GM23338 (cell line): ENCODE measurements around the gene DCPS. TPM values are rescaled to one million over a fixed set of nuclear protein-coding genes. Genes with fewer than 3 reads are reported as not detected.

ENCODE experiments used
- ATAC-seq: fragments of 200-7000 bp; cut with Tn5 transposase; 3 replicates; pipeline ENCODE4 v1.9.1; 2020
- DNase-seq: peaks from one replicate; pipeline ENCODE4 v3.0.0-alpha.2; 2015; ENCODE audit warnings: low spot score
- H2AFZ ChIP-seq: fragments of 200-600 bp; sonication (generic); 2 replicates; pipeline ENCODE4 v1.8.0; 2016; ENCODE audit warnings: antibody characterized with exemption, mild to moderate bottlenecking, moderate library complexity
- H3F3A ChIP-seq: fragments of 200-600 bp; sonication (generic); replicated peaks from 2 replicates; pipeline ENCODE4 v1.8.0; 2017; ENCODE audit warnings: antibody characterized with exemption, mixed run types, low read depth
- H3K27ac ChIP-seq: fragments of 200-600 bp; sonication (generic); 2 replicates; pipeline ENCODE4 v1.6.1; 2016; ENCODE audit warnings: low read depth
- H3K27me3 ChIP-seq: fragments of 200-600 bp; sonication (generic); 2 replicates; pipeline ENCODE4 v1.8.0; 2016; ENCODE audit warnings: mild to moderate bottlenecking, mixed run types, moderate library complexity; ENCODE audit not compliant: insufficient read depth
- H3K36me3 ChIP-seq: fragments of 200-600 bp; sonication (generic); 2 replicates; pipeline ENCODE4 v1.8.0; 2016; ENCODE audit warnings: mild to moderate bottlenecking; ENCODE audit not compliant: insufficient read depth
- H3K4me1 ChIP-seq: fragments of 200-600 bp; sonication (generic); 2 replicates; pipeline ENCODE4 v1.8.0; 2016; ENCODE audit warnings: mild to moderate bottlenecking, moderate library complexity; ENCODE audit not compliant: insufficient read depth
- H3K4me2 ChIP-seq: fragments of 200-600 bp; sonication (generic); 2 replicates; pipeline ENCODE4 v1.7.1; 2017; ENCODE audit warnings: mixed run types
- H3K4me3 ChIP-seq: fragments of 200-600 bp; sonication (generic); 2 replicates; pipeline ENCODE4 v1.6.1; 2016; ENCODE audit warnings: mixed run types
- H3K79me2 ChIP-seq: fragments of 200-600 bp; sonication (generic); replicated peaks from 2 replicates; pipeline ENCODE4 v1.8.0; 2017; ENCODE audit warnings: mild to moderate bottlenecking; ENCODE audit not compliant: insufficient read depth
- H3K9me2 ChIP-seq: fragments of 200-600 bp; sonication (generic); 2 replicates; pipeline ENCODE4 v1.8.0; 2017; ENCODE audit not compliant: insufficient read depth
- H4K20me1 ChIP-seq: fragments of 200-600 bp; sonication (generic); replicated peaks from 2 replicates; pipeline ENCODE4 v1.8.0; 2017; ENCODE audit warnings: mild to moderate bottlenecking; ENCODE audit not compliant: insufficient read depth
- H3K27ac Mint-ChIP-seq: 2 replicates; pipeline ENCODE4 v1.8.0; 2020; ENCODE audit warnings: inconsistent platforms, mild to moderate bottlenecking, moderate library complexity, mixed read lengths
- H3K27me3 Mint-ChIP-seq: 3 replicates; pipeline ENCODE4 v1.8.0; 2022; ENCODE audit warnings: low read depth, mild to moderate bottlenecking, moderate library complexity, mixed read lengths, inconsistent platforms; ENCODE audit not compliant: insufficient read depth, poor library complexity
- H3K36me3 Mint-ChIP-seq: 3 replicates; pipeline ENCODE4 v1.8.0; 2021; ENCODE audit warnings: low read depth, mild to moderate bottlenecking, inconsistent platforms, moderate library complexity, mixed read lengths
- H3K4me1 Mint-ChIP-seq: 3 replicates; pipeline ENCODE4 v1.8.0; 2020; ENCODE audit warnings: mild to moderate bottlenecking, inconsistent platforms, mixed read lengths
- H3K4me3 Mint-ChIP-seq: 3 replicates; pipeline ENCODE4 v1.8.0; 2021; ENCODE audit warnings: moderate library complexity, mild to moderate bottlenecking, inconsistent platforms, mixed read lengths
- H3K9me3 Mint-ChIP-seq: 3 replicates; pipeline ENCODE4 v1.8.0; 2020; ENCODE audit warnings: moderate library complexity, mild to moderate bottlenecking, inconsistent platforms, mixed read lengths
- CREB1 ChIP-seq: fragments of 250-450 bp; sonication (Bioruptor Pico); IDR thresholded peaks from 2 replicates; pipeline ENCODE4 v1.5.0; 2020; ENCODE audit warnings: low read depth, mild to moderate bottlenecking, moderate library complexity
- EZH2 ChIP-seq: fragments of 200-600 bp; sonication (generic); IDR thresholded peaks from one replicate; pipeline ENCODE4 v1.8.0; 2017; ENCODE audit warnings: antibody characterized with exemption, mild to moderate bottlenecking, low read depth; ENCODE audit not compliant: unreplicated experiment
- EZH2phosphoT487 ChIP-seq: fragments of 200-600 bp; sonication (generic); IDR thresholded peaks from one replicate; pipeline ENCODE4 v1.8.1; 2018; ENCODE audit warnings: antibody characterized with exemption; ENCODE audit not compliant: unreplicated experiment
- JUNB ChIP-seq: IDR thresholded peaks from one replicate; pipeline ENCODE4 v1.6.1; 2016; ENCODE audit warnings: antibody characterized with exemption; ENCODE audit not compliant: unreplicated experiment
- NANOG ChIP-seq: IDR thresholded peaks from 2 replicates; pipeline ENCODE4 v1.6.1; 2016; ENCODE audit warnings: antibody characterized with exemption, borderline replicate concordance
- POLR2AphosphoS5 ChIP-seq: IDR thresholded peaks from 2 replicates; pipeline ENCODE4 v1.6.1; 2016; ENCODE audit warnings: antibody characterized with exemption, low read depth
- STAT1 ChIP-seq: IDR thresholded peaks from one replicate; pipeline ENCODE4 v1.6.1; 2016; ENCODE audit warnings: antibody characterized with exemption; ENCODE audit not compliant: unreplicated experiment
- ZNF114 ChIP-seq: fragments of 250-450 bp; sonication (Bioruptor Pico); IDR thresholded peaks from 2 replicates; pipeline ENCODE4 v1.5.0; 2020; ENCODE audit warnings: mild to moderate bottlenecking, moderate library complexity
- ZNF331 ChIP-seq: fragments of 250-450 bp; sonication (Bioruptor Pico); IDR thresholded peaks from 2 replicates; pipeline ENCODE4 v1.5.0; 2020; ENCODE audit warnings: low read depth, mild to moderate bottlenecking, moderate library complexity
- polyA plus RNA-seq: library from polyadenylated mRNA; unstranded; fragments of >200 nt; fragmentation: Nextera tagmentation; extraction: Ambion mirVana; gene quantifications from 2 replicates; pipeline ENCODE4 v1.2.1, GENCODE V29; 2016
- total RNA-seq: library from RNA; depleted of rRNA; stranded (reverse); fragments of >200 nt; shearing (Covaris generic); gene quantifications from 2 replicates; pipeline ENCODE4 v1.2.3, GENCODE V29; 2014
- TF ChIP-seq, protein P1 (sequence below): IDR thresholded peaks from 2 replicates; pipeline ENCODE4 v1.6.1; 2016; ENCODE audit warnings: antibody characterized with exemption
- TF ChIP-seq, protein P2 (sequence below), 2 experiments: fragments of 200-600 bp in 1 of 2; sonication (generic) in 1 of 2; conservative IDR thresholded peaks; 2 replicates each; pipeline versions ENCODE4 v1.5.1 to v1.6.1; 2016 to 2017; ENCODE audit warnings: antibody characterized with exemption in 2 of 2, low read depth in 2 of 2, mild to moderate bottlenecking in 2 of 2, moderate library complexity in 1 of 2
- TF ChIP-seq, protein P3 (sequence below): fragments of 250-450 bp; sonication (Bioruptor Pico); IDR thresholded peaks from 2 replicates; pipeline ENCODE4 v1.5.0; 2020; ENCODE audit warnings: mild to moderate bottlenecking, moderate library complexity

The DCPS gene
- total and polyA plus RNA-seq, 2 experiments from 2014 or later, result 26.8 to 46.4 TPM

DNA sequence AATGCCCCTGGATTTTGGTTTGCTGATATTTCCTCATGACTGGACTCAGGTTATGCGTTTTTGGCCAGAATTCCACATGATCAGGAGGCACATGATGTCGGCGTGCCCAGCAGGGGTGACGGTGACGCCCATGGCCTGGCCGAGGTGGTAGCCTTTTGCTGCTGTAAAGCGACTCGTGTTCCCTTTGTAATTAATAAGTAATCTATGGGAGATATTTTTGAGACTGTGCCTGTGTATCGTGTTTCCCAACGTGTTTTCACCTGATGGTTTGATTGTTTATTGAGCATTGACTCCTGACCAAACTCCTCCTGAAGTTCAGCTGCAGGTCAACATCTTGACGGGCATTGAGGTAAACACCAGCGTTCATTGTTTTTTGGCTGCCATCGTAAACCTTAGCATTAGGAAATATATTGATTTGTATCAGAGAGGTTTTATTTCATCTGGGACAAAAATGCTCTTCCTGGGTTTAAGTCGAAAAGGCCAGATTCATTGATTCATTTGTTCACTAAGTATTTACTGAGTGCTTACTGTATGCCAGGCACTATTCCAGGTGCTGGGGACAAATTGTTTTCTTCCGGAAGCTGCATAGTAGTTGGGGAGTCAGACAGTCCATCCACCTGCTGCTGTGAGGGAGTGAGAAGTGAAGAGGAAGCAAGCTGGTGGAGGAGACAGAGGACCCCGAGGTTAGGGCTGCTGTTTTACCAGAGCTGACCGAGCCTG, 23.6 kb downstream of the DCPS start:
- Histone ChIP-seq H4K20me1 (no peaks in the 10 kb centered on the region), H3K79me2 (no peaks in the 10 kb centered on the region; the same call in 1 of the 2 replicates), H3K36me3 (no peaks in the 10 kb centered on the region), H3K27ac (no peak overlapping the region), H3K4me2 (no peak overlapping the region), H3F3A (no peaks in the 10 kb centered on the region), H3K27me3 (no peaks in the 10 kb centered on the region), H3K9me2 (no peaks in the 10 kb centered on the region), H2AFZ (no peak overlapping the region), H3K4me3 (no peak overlapping the region), H3K4me1 (no peaks in the 10 kb centered on the region)
- TF ChIP-seq, protein P1, sequence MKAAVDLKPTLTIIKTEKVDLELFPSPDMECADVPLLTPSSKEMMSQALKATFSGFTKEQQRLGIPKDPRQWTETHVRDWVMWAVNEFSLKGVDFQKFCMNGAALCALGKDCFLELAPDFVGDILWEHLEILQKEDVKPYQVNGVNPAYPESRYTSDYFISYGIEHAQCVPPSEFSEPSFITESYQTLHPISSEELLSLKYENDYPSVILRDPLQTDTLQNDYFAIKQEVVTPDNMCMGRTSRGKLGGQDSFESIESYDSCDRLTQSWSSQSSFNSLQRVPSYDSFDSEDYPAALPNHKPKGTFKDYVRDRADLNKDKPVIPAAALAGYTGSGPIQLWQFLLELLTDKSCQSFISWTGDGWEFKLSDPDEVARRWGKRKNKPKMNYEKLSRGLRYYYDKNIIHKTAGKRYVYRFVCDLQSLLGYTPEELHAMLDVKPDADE, result no peak
- TF ChIP-seq EZH2phosphoT487, result no peak
- TF ChIP-seq POLR2AphosphoS5, result no peak
- TF ChIP-seq NANOG, result no peak
- no peak for TF ChIP-seq EZH2
- TF ChIP-seq, protein P2, sequence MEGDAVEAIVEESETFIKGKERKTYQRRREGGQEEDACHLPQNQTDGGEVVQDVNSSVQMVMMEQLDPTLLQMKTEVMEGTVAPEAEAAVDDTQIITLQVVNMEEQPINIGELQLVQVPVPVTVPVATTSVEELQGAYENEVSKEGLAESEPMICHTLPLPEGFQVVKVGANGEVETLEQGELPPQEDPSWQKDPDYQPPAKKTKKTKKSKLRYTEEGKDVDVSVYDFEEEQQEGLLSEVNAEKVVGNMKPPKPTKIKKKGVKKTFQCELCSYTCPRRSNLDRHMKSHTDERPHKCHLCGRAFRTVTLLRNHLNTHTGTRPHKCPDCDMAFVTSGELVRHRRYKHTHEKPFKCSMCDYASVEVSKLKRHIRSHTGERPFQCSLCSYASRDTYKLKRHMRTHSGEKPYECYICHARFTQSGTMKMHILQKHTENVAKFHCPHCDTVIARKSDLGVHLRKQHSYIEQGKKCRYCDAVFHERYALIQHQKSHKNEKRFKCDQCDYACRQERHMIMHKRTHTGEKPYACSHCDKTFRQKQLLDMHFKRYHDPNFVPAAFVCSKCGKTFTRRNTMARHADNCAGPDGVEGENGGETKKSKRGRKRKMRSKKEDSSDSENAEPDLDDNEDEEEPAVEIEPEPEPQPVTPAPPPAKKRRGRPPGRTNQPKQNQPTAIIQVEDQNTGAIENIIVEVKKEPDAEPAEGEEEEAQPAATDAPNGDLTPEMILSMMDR (conservative IDR thresholded peaks at IDR 0.05; ENCODE audit: low read depth in 2 of 2), result no peak
- TF ChIP-seq ZNF114, result no peak
- TF ChIP-seq CREB1 (CRISPR knock-in tag), result no peak
- TF ChIP-seq STAT1, result no peak
- TF ChIP-seq ZNF331 (CRISPR knock-in tag), result no peak
- TF ChIP-seq, protein P3, sequence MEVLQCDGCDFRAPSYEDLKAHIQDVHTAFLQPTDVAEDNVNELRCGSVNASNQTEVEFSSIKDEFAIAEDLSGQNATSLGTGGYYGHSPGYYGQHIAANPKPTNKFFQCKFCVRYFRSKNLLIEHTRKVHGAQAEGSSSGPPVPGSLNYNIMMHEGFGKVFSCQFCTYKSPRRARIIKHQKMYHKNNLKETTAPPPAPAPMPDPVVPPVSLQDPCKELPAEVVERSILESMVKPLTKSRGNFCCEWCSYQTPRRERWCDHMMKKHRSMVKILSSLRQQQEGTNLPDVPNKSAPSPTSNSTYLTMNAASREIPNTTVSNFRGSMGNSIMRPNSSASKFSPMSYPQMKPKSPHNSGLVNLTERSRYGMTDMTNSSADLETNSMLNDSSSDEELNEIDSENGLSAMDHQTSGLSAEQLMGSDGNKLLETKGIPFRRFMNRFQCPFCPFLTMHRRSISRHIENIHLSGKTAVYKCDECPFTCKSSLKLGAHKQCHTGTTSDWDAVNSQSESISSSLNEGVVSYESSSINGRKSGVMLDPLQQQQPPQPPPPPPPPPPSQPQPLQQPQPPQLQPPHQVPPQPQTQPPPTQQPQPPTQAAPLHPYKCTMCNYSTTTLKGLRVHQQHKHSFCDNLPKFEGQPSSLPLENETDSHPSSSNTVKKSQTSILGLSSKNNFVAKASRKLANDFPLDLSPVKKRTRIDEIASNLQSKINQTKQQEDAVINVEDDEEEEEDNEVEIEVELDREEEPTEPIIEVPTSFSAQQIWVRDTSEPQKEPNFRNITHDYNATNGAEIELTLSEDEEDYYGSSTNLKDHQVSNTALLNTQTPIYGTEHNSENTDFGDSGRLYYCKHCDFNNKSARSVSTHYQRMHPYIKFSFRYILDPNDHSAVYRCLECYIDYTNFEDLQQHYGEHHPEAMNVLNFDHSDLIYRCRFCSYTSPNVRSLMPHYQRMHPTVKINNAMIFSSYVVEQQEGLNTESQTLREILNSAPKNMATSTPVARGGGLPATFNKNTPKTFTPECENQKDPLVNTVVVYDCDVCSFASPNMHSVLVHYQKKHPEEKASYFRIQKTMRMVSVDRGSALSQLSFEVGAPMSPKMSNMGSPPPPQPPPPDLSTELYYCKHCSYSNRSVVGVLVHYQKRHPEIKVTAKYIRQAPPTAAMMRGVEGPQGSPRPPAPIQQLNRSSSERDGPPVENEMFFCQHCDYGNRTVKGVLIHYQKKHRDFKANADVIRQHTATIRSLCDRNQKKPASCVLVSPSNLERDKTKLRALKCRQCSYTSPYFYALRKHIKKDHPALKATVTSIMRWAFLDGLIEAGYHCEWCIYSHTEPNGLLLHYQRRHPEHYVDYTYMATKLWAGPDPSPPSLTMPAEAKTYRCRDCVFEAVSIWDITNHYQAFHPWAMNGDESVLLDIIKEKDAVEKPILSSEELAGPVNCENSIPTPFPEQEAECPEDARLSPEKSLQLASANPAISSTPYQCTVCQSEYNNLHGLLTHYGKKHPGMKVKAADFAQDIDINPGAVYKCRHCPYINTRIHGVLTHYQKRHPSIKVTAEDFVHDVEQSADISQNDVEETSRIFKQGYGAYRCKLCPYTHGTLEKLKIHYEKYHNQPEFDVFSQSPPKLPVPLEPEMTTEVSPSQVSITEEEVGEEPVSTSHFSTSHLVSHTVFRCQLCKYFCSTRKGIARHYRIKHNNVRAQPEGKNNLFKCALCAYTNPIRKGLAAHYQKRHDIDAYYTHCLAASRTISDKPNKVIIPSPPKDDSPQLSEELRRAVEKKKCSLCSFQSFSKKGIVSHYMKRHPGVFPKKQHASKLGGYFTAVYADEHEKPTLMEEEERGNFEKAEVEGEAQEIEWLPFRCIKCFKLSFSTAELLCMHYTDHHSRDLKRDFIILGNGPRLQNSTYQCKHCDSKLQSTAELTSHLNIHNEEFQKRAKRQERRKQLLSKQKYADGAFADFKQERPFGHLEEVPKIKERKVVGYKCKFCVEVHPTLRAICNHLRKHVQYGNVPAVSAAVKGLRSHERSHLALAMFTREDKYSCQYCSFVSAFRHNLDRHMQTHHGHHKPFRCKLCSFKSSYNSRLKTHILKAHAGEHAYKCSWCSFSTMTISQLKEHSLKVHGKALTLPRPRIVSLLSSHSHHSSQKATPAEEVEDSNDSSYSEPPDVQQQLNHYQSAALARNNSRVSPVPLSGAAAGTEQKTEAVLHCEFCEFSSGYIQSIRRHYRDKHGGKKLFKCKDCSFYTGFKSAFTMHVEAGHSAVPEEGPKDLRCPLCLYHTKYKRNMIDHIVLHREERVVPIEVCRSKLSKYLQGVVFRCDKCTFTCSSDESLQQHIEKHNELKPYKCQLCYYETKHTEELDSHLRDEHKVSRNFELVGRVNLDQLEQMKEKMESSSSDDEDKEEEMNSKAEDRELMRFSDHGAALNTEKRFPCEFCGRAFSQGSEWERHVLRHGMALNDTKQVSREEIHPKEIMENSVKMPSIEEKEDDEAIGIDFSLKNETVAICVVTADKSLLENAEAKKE (CRISPR knock-in tag), result no peak
- no peak for TF ChIP-seq JUNB
- H3K36me3 Mint-ChIP-seq, result no peaks in the 10 kb centered on the region; the same call in 2 of the 3 replicates
- no peak overlapping the region for H3K27ac Mint-ChIP-seq
- ATAC-seq (no peak), DNase-seq (no peak)
- H3K9me3 Mint-ChIP-seq, result no peaks in the 10 kb centered on the region
- H3K4me3 Mint-ChIP-seq, result no peak overlapping the region
- H3K4me1 Mint-ChIP-seq, result peaks cover 16% of the 10 kb centered on the region
- H3K27me3 Mint-ChIP-seq, result no peaks in the 10 kb centered on the region
